ENCODE results near the gene CASP14. TPM values are rescaled to one million over a fixed set of nuclear protein-coding genes. Genes with fewer than 3 reads are reported as not detected.

The CASP14 gene
- polyA plus RNA-seq, 1 donor from 2014 or later: not detected

DNA sequence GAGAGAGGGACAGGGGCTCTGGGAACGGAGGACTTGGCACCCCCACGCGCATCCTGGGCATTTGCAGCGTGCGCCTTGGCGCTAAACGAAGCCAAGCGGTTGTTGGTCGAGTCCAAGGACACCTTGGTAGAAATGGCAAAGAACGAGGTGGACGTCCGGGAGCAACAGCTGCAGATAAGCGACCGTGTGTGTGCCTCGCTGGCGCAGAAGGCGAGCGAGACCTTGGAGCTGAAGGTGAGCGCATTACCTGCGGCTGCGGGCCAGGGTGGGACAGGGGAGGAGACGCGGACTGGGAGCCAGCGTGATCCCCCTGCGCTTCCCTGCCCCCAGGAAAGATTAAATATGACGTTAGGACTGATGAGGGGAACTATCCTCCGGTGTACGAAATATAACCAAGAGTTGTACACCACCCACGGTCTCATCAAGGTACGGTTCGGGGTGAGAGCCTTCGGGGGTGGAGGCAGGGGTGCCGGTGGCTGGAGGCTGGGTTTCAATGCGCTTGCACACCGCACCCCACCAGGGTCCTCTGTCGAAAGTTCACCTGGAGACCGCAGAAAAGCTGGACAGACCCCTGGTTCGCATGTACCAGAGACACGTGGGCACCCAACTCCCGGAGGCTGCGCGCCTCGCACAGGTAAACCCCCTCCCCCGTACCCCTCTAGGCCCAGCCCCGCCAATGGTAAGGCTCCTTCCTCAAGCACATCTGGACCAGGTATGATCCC is 27.8 kb upstream of the CASP14 start:
- Histone ChIP-seq H3K9me2 (ENCODE audit: insufficient read depth, low read length) (no peaks in the 10 kb centered on the region), H3K27me3 (ENCODE audit: insufficient read depth, low read depth, low read length) (peaks cover 4% of the 10 kb centered on the region), H3K9me3 (ENCODE audit: low read length) (no peaks in the 10 kb centered on the region), H2AFZ (ENCODE audit: low read depth, low read length) (no peak overlapping the region), H3K36me3 (ENCODE audit: insufficient read depth, low read length) (no peaks in the 10 kb centered on the region), H4K20me1 (ENCODE audit: insufficient read depth) (no peaks in the 10 kb centered on the region), H3K4me3 (ENCODE audit: low read length) (no peak overlapping the region), H3K79me2 (replicated peaks; ENCODE audit: insufficient read depth, low read length) (no peaks in the 10 kb centered on the region), H3K27ac (ENCODE audit: low read length) (no peak overlapping the region), H3F3A (ENCODE audit: insufficient read depth, low read length, poor library complexity, severe bottlenecking) (no peaks in the 10 kb centered on the region), H3K4me2 (ENCODE audit: low read length) (no peak overlapping the region), H3K9ac (ENCODE audit: low read length) (no peak overlapping the region)
- no peak for TF ChIP-seq SMC3 (conservative IDR thresholded peaks at IDR 0.05; ENCODE audit: poor library complexity)
- no peak for TF ChIP-seq TAF1 (IDR thresholded peaks at IDR 0.05; ENCODE audit: low read depth)
- TF ChIP-seq, protein P1, sequence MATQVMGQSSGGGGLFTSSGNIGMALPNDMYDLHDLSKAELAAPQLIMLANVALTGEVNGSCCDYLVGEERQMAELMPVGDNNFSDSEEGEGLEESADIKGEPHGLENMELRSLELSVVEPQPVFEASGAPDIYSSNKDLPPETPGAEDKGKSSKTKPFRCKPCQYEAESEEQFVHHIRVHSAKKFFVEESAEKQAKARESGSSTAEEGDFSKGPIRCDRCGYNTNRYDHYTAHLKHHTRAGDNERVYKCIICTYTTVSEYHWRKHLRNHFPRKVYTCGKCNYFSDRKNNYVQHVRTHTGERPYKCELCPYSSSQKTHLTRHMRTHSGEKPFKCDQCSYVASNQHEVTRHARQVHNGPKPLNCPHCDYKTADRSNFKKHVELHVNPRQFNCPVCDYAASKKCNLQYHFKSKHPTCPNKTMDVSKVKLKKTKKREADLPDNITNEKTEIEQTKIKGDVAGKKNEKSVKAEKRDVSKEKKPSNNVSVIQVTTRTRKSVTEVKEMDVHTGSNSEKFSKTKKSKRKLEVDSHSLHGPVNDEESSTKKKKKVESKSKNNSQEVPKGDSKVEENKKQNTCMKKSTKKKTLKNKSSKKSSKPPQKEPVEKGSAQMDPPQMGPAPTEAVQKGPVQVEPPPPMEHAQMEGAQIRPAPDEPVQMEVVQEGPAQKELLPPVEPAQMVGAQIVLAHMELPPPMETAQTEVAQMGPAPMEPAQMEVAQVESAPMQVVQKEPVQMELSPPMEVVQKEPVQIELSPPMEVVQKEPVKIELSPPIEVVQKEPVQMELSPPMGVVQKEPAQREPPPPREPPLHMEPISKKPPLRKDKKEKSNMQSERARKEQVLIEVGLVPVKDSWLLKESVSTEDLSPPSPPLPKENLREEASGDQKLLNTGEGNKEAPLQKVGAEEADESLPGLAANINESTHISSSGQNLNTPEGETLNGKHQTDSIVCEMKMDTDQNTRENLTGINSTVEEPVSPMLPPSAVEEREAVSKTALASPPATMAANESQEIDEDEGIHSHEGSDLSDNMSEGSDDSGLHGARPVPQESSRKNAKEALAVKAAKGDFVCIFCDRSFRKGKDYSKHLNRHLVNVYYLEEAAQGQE (IDR thresholded peaks at IDR 0.05; ENCODE audit: borderline replicate concordance): no peak

DNA sequence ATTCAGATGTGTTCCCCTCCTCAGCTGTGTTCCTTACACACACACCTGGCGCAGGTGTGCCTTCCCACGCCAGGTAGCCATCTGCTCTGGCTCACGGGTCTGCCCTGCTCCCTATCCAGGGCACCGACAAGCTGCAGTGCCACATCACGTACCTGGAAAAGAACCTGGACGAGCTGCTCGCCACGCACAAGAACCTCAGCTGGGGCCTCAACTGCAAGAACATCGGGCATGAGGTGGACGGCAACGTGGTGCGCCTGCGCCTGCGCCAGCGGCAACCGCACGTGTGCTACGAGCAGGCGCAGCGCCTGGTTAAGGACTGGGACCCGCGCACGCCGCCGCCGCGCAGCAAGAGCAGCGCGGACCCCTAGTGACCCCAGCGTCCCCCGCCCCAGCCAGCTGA is 26.5 kb upstream of the CASP14 start:
- Histone ChIP-seq H4K20me1 (ENCODE audit: insufficient read depth) (no peaks in the 10 kb centered on the region), H3F3A (ENCODE audit: insufficient read depth, low read length, poor library complexity, severe bottlenecking) (no peaks in the 10 kb centered on the region), H3K4me3 (ENCODE audit: low read length) (no peak overlapping the region), H3K27ac (ENCODE audit: low read length) (no peak overlapping the region), H3K36me3 (ENCODE audit: insufficient read depth, low read length) (no peaks in the 10 kb centered on the region), H3K9ac (ENCODE audit: low read length) (no peak overlapping the region), H2AFZ (ENCODE audit: low read depth, low read length) (no peak overlapping the region), H3K9me3 (ENCODE audit: low read length) (no peaks in the 10 kb centered on the region), H3K4me2 (ENCODE audit: low read length) (no peak overlapping the region), H3K79me2 (replicated peaks; ENCODE audit: insufficient read depth, low read length) (no peaks in the 10 kb centered on the region), H3K9me2 (ENCODE audit: insufficient read depth, low read length) (no peaks in the 10 kb centered on the region), H3K27me3 (ENCODE audit: insufficient read depth, low read depth, low read length) (no peaks in the 10 kb centered on the region)
- no peak for TF ChIP-seq EZH2 (IDR thresholded peaks at IDR 0.05; ENCODE audit: borderline replicate concordance, insufficient read depth, low read length, poor library complexity, severe bottlenecking)
- TF ChIP-seq EP300 (conservative IDR thresholded peaks at IDR 0.05; ENCODE audit: poor library complexity, severe bottlenecking): no peak
- TF ChIP-seq POLR2AphosphoS5 (IDR thresholded peaks at IDR 0.05): no peak
- no peak for TF ChIP-seq TAF1 (IDR thresholded peaks at IDR 0.05; ENCODE audit: low read depth)
- TF ChIP-seq, protein P1 (IDR thresholded peaks at IDR 0.05; ENCODE audit: borderline replicate concordance): no peak
- TF ChIP-seq, protein P2, sequence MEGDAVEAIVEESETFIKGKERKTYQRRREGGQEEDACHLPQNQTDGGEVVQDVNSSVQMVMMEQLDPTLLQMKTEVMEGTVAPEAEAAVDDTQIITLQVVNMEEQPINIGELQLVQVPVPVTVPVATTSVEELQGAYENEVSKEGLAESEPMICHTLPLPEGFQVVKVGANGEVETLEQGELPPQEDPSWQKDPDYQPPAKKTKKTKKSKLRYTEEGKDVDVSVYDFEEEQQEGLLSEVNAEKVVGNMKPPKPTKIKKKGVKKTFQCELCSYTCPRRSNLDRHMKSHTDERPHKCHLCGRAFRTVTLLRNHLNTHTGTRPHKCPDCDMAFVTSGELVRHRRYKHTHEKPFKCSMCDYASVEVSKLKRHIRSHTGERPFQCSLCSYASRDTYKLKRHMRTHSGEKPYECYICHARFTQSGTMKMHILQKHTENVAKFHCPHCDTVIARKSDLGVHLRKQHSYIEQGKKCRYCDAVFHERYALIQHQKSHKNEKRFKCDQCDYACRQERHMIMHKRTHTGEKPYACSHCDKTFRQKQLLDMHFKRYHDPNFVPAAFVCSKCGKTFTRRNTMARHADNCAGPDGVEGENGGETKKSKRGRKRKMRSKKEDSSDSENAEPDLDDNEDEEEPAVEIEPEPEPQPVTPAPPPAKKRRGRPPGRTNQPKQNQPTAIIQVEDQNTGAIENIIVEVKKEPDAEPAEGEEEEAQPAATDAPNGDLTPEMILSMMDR (IDR thresholded peaks at IDR 0.05; ENCODE audit: poor library complexity, severe bottlenecking): no peak
- TF ChIP-seq SMC3 (conservative IDR thresholded peaks at IDR 0.05; ENCODE audit: poor library complexity): no peak
- no peak for TF ChIP-seq MXI1 (conservative IDR thresholded peaks at IDR 0.05; ENCODE audit: poor library complexity, severe bottlenecking)
- TF ChIP-seq RAD21 (conservative IDR thresholded peaks at IDR 0.05): no peak
